SU-DHL-6 (cell line): ENCODE measurements around the gene ASCC3.

ENCODE experiments used
- H2AFZ ChIP-seq: fragments of 200-600 bp; sonication (generic); 2 replicates; pipeline ENCODE4 v1.6.1; 2014; ENCODE audit warnings: low read depth, mild to moderate bottlenecking, moderate library complexity, mixed read lengths, antibody characterized with exemption, low read length; ENCODE audit not compliant: severe bottlenecking
- H3F3A ChIP-seq: fragments of 200-600 bp; shearing (Covaris generic); 2 replicates; pipeline ENCODE4 v1.6.0; 2016; ENCODE audit warnings: antibody characterized with exemption, mild to moderate bottlenecking; ENCODE audit not compliant: insufficient read depth
- H3K27ac ChIP-seq: fragments of 200-600 bp; sonication (generic); 2 replicates; pipeline ENCODE4 v1.5.1; 2016; ENCODE audit warnings: low read depth, mild to moderate bottlenecking, low read length, moderate library complexity, mixed read lengths
- H3K27me3 ChIP-seq: fragments of 200-600 bp; sonication (generic), shearing (Covaris generic); 2 replicates; pipeline ENCODE4 v1.6.0; 2014; ENCODE audit warnings: mild to moderate bottlenecking, low read length
- H3K36me3 ChIP-seq: fragments of 200-600 bp; sonication (generic); 2 replicates; pipeline ENCODE4 v1.6.1; 2014; ENCODE audit warnings: mild to moderate bottlenecking, low read length, mixed read lengths
- H3K4me2 ChIP-seq: fragments of 300-600, 200-600 bp; shearing (Covaris generic), sonication (generic); 2 replicates; pipeline ENCODE4 v1.6.0; 2014; ENCODE audit warnings: low read length, low read depth, mild to moderate bottlenecking; ENCODE audit not compliant: poor library complexity, severe bottlenecking
- H3K4me3 ChIP-seq: fragments of 200-600 bp; sonication (generic); 2 replicates; pipeline ENCODE4 v1.5.1; 2014; ENCODE audit warnings: antibody characterized with exemption, low read length, mild to moderate bottlenecking, mixed read lengths; ENCODE audit not compliant: insufficient read depth, poor library complexity, severe bottlenecking
- H3K79me2 ChIP-seq: fragments of 200-600 bp; sonication (generic); 2 replicates; pipeline ENCODE4 v1.6.1; 2014; ENCODE audit warnings: mild to moderate bottlenecking, low read length, moderate library complexity; ENCODE audit not compliant: insufficient read depth
- H3K9ac ChIP-seq: fragments of 200-600 bp; sonication (generic); 2 replicates; pipeline ENCODE4 v1.7.0; 2014; ENCODE audit warnings: mild to moderate bottlenecking, low read length
- H3K9me2 ChIP-seq: fragments of 200-600 bp; sonication (generic); replicated peaks from 2 replicates; pipeline ENCODE4 v1.6.1; 2014; ENCODE audit warnings: low read length; ENCODE audit not compliant: insufficient read depth
- H3K9me3 ChIP-seq: fragments of 200-600 bp; sonication (generic); 2 replicates; pipeline ENCODE4 v1.6.1; 2014; ENCODE audit warnings: low read length, mixed read lengths; ENCODE audit not compliant: insufficient read depth
- H4K20me1 ChIP-seq: fragments of 200-600 bp; sonication (generic); 2 replicates; pipeline ENCODE4 v1.6.1; 2014; ENCODE audit warnings: low read depth, mild to moderate bottlenecking, antibody characterized with exemption, low read length, moderate library complexity, mixed read lengths
- EZH2phosphoT487 ChIP-seq: fragments of 200-600 bp; sonication (generic), shearing (Covaris generic); conservative IDR thresholded peaks from 2 replicates; pipeline ENCODE4 v1.6.1; 2018; ENCODE audit warnings: mild to moderate bottlenecking, antibody characterized with exemption, low read length, moderate library complexity, mixed read lengths
- TF ChIP-seq, protein P1 (sequence below): fragments of 200-600 bp; sonication (generic); IDR thresholded peaks from one replicate; pipeline ENCODE4 v1.5.1; 2017; ENCODE audit warnings: antibody characterized with exemption, mild to moderate bottlenecking, low read length, moderate library complexity; ENCODE audit not compliant: insufficient read depth, poor library complexity, severe bottlenecking

Gene ASCC3

DNA sequence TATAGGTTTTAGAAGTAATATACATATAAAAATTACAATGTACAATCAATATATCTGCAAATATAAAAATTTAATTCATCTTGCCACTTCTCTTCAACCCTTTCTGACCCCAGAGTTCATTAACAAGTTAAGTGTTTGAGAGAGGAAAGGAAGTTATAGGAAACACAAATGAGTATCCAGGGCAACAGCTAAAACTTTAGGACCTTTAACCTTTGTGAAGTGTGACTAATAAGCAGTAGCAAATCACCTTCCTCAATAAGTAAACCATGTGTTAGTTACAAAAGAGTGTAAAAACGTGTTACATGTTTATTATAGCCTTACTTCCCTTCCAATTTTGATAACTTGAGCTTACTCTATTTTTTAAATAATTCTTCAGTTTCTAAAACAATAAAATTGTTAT is 343.0 kb downstream of the ASCC3 start:
- Histone ChIP-seq H3K4me3 (no peak overlapping the region), H2AFZ (no peak overlapping the region), H3K79me2 (no peaks in the 10 kb centered on the region), H3K4me2 (no peak overlapping the region), H3K9ac (no peak overlapping the region), H3K36me3 (peaks cover 23% of the 10 kb centered on the region; the same call in 1 of the 2 replicates), H4K20me1 (no peaks in the 10 kb centered on the region), H3F3A (no peaks in the 10 kb centered on the region), H3K27me3 (no peaks in the 10 kb centered on the region), H3K9me2 (no peaks in the 10 kb centered on the region), H3K9me3 (no peaks in the 10 kb centered on the region), H3K27ac (no peak overlapping the region)
- TF ChIP-seq EZH2phosphoT487: no peak
- TF ChIP-seq, protein P1, sequence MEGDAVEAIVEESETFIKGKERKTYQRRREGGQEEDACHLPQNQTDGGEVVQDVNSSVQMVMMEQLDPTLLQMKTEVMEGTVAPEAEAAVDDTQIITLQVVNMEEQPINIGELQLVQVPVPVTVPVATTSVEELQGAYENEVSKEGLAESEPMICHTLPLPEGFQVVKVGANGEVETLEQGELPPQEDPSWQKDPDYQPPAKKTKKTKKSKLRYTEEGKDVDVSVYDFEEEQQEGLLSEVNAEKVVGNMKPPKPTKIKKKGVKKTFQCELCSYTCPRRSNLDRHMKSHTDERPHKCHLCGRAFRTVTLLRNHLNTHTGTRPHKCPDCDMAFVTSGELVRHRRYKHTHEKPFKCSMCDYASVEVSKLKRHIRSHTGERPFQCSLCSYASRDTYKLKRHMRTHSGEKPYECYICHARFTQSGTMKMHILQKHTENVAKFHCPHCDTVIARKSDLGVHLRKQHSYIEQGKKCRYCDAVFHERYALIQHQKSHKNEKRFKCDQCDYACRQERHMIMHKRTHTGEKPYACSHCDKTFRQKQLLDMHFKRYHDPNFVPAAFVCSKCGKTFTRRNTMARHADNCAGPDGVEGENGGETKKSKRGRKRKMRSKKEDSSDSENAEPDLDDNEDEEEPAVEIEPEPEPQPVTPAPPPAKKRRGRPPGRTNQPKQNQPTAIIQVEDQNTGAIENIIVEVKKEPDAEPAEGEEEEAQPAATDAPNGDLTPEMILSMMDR: no peak

DNA sequence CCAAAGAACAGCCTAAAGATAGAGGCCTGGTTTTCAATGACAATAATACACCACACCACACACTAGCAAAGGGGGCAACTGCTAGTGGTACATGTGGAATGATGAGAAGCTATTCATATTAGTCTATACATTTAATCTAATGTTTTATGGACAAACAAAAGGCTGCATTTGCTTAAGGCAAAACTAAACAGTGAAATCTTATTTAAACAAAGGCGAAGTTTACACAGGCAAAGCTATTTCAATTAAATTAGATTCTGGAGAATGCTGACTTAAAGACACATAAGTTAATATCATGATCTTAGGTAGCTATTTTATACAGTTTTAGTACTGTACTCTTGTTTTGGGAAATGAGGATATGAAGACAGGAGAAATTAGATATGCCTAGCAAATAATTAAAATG is 362.5 kb downstream of the ASCC3 start:
- Histone ChIP-seq H4K20me1 (no peaks in the 10 kb centered on the region), H2AFZ (no peak overlapping the region), H3F3A (no peaks in the 10 kb centered on the region), H3K9me3 (no peaks in the 10 kb centered on the region), H3K9ac (no peak overlapping the region), H3K9me2 (no peaks in the 10 kb centered on the region), H3K79me2 (no peaks in the 10 kb centered on the region), H3K4me3 (no peak overlapping the region), H3K36me3 (peaks cover 14% of the 10 kb centered on the region; the same call in 1 of the 2 replicates), H3K27ac (no peak overlapping the region), H3K4me2 (no peak overlapping the region), H3K27me3 (no peaks in the 10 kb centered on the region)
- TF ChIP-seq EZH2phosphoT487: no peak
- TF ChIP-seq, protein P1: no peak

DNA sequence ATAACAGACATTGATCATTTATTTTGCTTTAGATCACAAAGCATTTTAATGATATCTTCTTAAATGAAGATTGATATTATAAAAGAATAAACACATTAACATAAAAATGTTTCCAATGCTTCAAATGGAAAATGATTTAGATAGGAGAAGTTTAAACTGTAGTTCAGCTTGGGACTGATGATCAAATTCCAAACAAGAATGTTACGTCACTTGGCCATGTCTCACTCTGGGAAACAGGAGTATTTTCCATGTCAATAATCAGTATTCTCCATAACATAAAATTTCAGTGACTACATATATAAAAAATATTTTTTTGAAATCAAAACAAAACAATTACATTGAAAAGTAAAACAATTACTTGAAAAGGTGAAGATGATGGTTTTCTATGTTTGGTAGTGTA is 363.5 kb downstream of the ASCC3 start:
- TF ChIP-seq, protein P1: no peak
- no peak for TF ChIP-seq EZH2phosphoT487
- Histone ChIP-seq H3K36me3 (peaks cover 15% of the 10 kb centered on the region), H3K9ac (no peak overlapping the region), H3K27ac (no peak overlapping the region), H3K4me3 (no peak overlapping the region), H3K9me3 (no peaks in the 10 kb centered on the region), H3K9me2 (no peaks in the 10 kb centered on the region), H3F3A (no peaks in the 10 kb centered on the region), H3K4me2 (no peak overlapping the region), H4K20me1 (no peaks in the 10 kb centered on the region), H3K27me3 (no peaks in the 10 kb centered on the region), H2AFZ (no peak overlapping the region), H3K79me2 (no peaks in the 10 kb centered on the region)
